ENCODE measurements around the gene MFN2. TPM values are rescaled to one million over a fixed set of nuclear protein-coding genes. Genes with fewer than 3 reads are reported as not detected.

Gene MFN2
- total and polyA plus RNA-seq, 9 of the 15 experiments (the other 6 are each of a cell fraction or from before 2014, with no cell fraction given): 10.5 to 158 (median 87.1) TPM

- TF ChIP-seq FOXM1 (IDR thresholded peaks at IDR 0.05; ENCODE audit: low read depth): no peak
- TF ChIP-seq FOXM1 (CRISPR knock-in tag; IDR thresholded peaks at IDR 0.05; ENCODE audit: low read depth): no peak
- no peak for TF ChIP-seq THRB (CRISPR knock-in tag; conservative IDR thresholded peaks at IDR 0.05)
- TF ChIP-seq GTF3C2 (IDR thresholded peaks at IDR 0.05; ENCODE audit: borderline replicate concordance, extremely low read depth, insufficient read length): no peak
- TF ChIP-seq CHD4 (IDR thresholded peaks at IDR 0.05; ENCODE audit: insufficient read depth, insufficient replicate concordance, low read depth, low read length, poor library complexity, severe bottlenecking): no peak
- no peak for TF ChIP-seq DEAF1 (CRISPR knock-in tag; IDR thresholded peaks at IDR 0.05)
- TF ChIP-seq ZNF197 (CRISPR knock-in tag; IDR thresholded peaks at IDR 0.05; ENCODE audit: low read depth): no peak
- no peak for TF ChIP-seq ZNF134 (CRISPR knock-in tag; conservative IDR thresholded peaks at IDR 0.05)
- TF ChIP-seq NFYB (IDR thresholded peaks at IDR 0.05; ENCODE audit: extremely low read depth, insufficient read length): no peak
- no peak for TF ChIP-seq BCLAF1 (IDR thresholded peaks at IDR 0.05; ENCODE audit: borderline replicate concordance in 1 of 2, control insufficient read depth in 1 of 2, low read depth in 2 of 2, low read length in 1 of 2)
- TF ChIP-seq STAT5A (IDR thresholded peaks at IDR 0.05; ENCODE audit: borderline replicate concordance, low read length): no peak
- no peak for TF ChIP-seq SMARCA5 (IDR thresholded peaks at IDR 0.05)
- no peak for TF ChIP-seq FOXA3 (CRISPR knock-in tag; conservative IDR thresholded peaks at IDR 0.05 in 1 of 2, IDR thresholded peaks at IDR 0.05 in 1 of 2)
- TF ChIP-seq HEY1 (CRISPR knock-in tag; IDR thresholded peaks at IDR 0.05; ENCODE audit: borderline replicate concordance): no peak
- TF ChIP-seq IRF1 (CRISPR knock-in tag; IDR thresholded peaks at IDR 0.05; ENCODE audit: borderline replicate concordance): no peak; the same call in 1 of the 2 replicates
Observed at GRCh38 chr1:11979028-11979850, 1.0 kb upstream of the MFN2 start (continued).
